KMS-11 (cell line): Measurements from ENCODE around the gene CALHM3.

Experiments
- H2AFZ ChIP-seq: fragments of 200-600 bp; sonication (generic); 2 replicates; pipeline ENCODE4 v1.6.1; 2016; ENCODE audit warnings: antibody characterized with exemption, mixed run types, low read depth
- H3K27ac ChIP-seq: fragments of 200-600 bp; sonication (generic); 2 replicates; pipeline ENCODE4 v1.6.1; 2016; ENCODE audit warnings: mild to moderate bottlenecking, mixed run types
- H3K27me3 ChIP-seq: fragments of 200-600 bp; sonication (generic); 2 replicates; pipeline ENCODE4 v1.6.1; 2017; ENCODE audit warnings: mild to moderate bottlenecking, low read depth, mixed run types, moderate library complexity; ENCODE audit not compliant: insufficient read depth
- H3K36me3 ChIP-seq: fragments of 200-600 bp; sonication (generic); 2 replicates; pipeline ENCODE4 v1.6.1; 2017; ENCODE audit warnings: mild to moderate bottlenecking, mixed run types; ENCODE audit not compliant: insufficient read depth
- H3K4me1 ChIP-seq: fragments of 200-600 bp; sonication (generic); 2 replicates; pipeline ENCODE4 v1.6.1; 2016; ENCODE audit warnings: mild to moderate bottlenecking, low read depth, mixed run types; ENCODE audit not compliant: poor library complexity, severe bottlenecking
- H3K4me2 ChIP-seq: fragments of 200-600 bp; sonication (generic); 2 replicates; pipeline ENCODE4 v1.7.0; 2016; ENCODE audit warnings: mild to moderate bottlenecking, mixed run types
- H3K4me3 ChIP-seq: fragments of 200-600 bp; sonication (generic); IDR thresholded peaks from 2 replicates; pipeline ENCODE4 v1.6.1; 2017; ENCODE audit warnings: low read depth, low read length, mixed read lengths; ENCODE audit not compliant: insufficient read depth
- H3K79me2 ChIP-seq: fragments of 200-600 bp; sonication (generic); 2 replicates; pipeline ENCODE4 v1.6.1; 2016; ENCODE audit warnings: low read depth, mixed run types; ENCODE audit not compliant: insufficient read depth
- H3K9ac ChIP-seq: fragments of 200-600 bp; sonication (generic); 2 replicates; pipeline ENCODE4 v1.6.1; 2016; ENCODE audit warnings: mild to moderate bottlenecking, mixed run types
- H4K20me1 ChIP-seq: fragments of 200-600 bp; sonication (generic); 2 replicates; pipeline ENCODE4 v1.6.1; 2016; ENCODE audit warnings: mild to moderate bottlenecking, mixed run types; ENCODE audit not compliant: insufficient read depth
- TF ChIP-seq, protein P1 (sequence below): fragments of 200-600 bp; sonication (generic); conservative IDR thresholded peaks from 2 replicates; pipeline ENCODE4 v1.6.1; 2017; ENCODE audit warnings: low read depth, mild to moderate bottlenecking, antibody characterized with exemption, low read length, moderate library complexity, mixed read lengths

Gene CALHM3

GRCh38 chr10:103429647-103430046 lies 49.4 kb downstream of the CALHM3 start:
- Histone ChIP-seq H3K4me3 (no peak overlapping the region), H3K27ac (no peak overlapping the region), H4K20me1 (no peaks in the 10 kb centered on the region), H3K27me3 (no peaks in the 10 kb centered on the region), H3K9ac (no peak overlapping the region), H3K79me2 (no peaks in the 10 kb centered on the region; the same call in 1 of the 2 replicates), H2AFZ (no peak overlapping the region), H3K36me3 (peaks cover 8% of the 10 kb centered on the region; the same call in 1 of the 2 replicates), H3K4me2 (no peak overlapping the region), H3K4me1 (no peaks in the 10 kb centered on the region)
- TF ChIP-seq, protein P1, sequence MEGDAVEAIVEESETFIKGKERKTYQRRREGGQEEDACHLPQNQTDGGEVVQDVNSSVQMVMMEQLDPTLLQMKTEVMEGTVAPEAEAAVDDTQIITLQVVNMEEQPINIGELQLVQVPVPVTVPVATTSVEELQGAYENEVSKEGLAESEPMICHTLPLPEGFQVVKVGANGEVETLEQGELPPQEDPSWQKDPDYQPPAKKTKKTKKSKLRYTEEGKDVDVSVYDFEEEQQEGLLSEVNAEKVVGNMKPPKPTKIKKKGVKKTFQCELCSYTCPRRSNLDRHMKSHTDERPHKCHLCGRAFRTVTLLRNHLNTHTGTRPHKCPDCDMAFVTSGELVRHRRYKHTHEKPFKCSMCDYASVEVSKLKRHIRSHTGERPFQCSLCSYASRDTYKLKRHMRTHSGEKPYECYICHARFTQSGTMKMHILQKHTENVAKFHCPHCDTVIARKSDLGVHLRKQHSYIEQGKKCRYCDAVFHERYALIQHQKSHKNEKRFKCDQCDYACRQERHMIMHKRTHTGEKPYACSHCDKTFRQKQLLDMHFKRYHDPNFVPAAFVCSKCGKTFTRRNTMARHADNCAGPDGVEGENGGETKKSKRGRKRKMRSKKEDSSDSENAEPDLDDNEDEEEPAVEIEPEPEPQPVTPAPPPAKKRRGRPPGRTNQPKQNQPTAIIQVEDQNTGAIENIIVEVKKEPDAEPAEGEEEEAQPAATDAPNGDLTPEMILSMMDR, result no peak

DNA sequence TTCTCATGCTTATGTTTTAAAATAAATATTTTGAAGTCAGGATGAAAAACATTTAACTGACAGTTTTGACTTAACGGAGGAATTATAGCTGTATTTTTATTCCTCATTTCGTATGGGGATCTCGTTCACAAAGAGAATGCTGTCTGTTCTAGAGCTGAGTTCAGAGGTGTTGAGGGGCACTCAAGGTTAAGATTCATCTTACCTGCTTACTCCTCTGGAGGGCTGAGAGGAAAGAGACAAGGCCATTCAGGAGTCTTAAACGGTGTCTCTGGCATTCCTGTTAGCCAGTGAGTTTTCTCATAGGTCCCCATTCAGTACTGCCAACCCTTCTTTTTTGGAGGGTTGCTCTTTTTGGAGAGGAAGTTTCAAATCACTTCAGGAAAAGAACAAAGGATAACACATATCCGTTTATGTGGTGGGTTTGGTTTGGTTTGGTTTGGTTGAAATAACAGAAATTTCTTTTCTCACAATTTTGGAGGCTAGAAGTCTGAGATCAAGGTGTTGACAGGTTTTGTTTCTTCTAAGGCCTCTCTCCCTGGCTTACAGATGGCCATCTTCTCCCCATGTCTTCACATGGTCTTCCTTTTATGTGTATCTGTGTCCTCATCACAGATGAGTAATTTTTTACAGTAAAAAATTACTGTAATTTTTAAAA lies 49.9 kb downstream of the CALHM3 start:
- H3K4me2 ChIP-seq, result no peak overlapping the region
- TF ChIP-seq, protein P1, result no peak
- H4K20me1 ChIP-seq, result no peaks in the 10 kb centered on the region
- no peak overlapping the region for H2AFZ ChIP-seq
- H3K9ac ChIP-seq, result no peak overlapping the region
- no peak overlapping the region for H3K4me3 ChIP-seq
- H3K36me3 ChIP-seq, result peaks cover 8% of the 10 kb centered on the region; the same call in 1 of the 2 replicates
- no peaks in the 10 kb centered on the region; the same call in 1 of the 2 replicates for H3K79me2 ChIP-seq
- H3K27me3 ChIP-seq, result no peaks in the 10 kb centered on the region
- no peaks in the 10 kb centered on the region for H3K4me1 ChIP-seq
- H3K27ac ChIP-seq, result no peak overlapping the region

- no peak overlapping the region for H3K4me2 ChIP-seq
- TF ChIP-seq, protein P1, result no peak
- H3K27ac ChIP-seq, result no peak overlapping the region
- H3K9ac ChIP-seq, result no peak overlapping the region
- H3K36me3 ChIP-seq, result peaks cover 8% of the 10 kb centered on the region; the same call in 1 of the 2 replicates
- no peaks in the 10 kb centered on the region; the same call in 1 of the 2 replicates for H3K79me2 ChIP-seq
- no peak overlapping the region for H2AFZ ChIP-seq
- no peaks in the 10 kb centered on the region for H3K27me3 ChIP-seq
- no peaks in the 10 kb centered on the region for H3K4me1 ChIP-seq
- no peaks in the 10 kb centered on the region for H4K20me1 ChIP-seq
- H3K4me3 ChIP-seq, result no peak overlapping the region
Measured at GRCh38 chr10:103427866-103428265, 51.2 kb downstream of the CALHM3 start.

DNA sequence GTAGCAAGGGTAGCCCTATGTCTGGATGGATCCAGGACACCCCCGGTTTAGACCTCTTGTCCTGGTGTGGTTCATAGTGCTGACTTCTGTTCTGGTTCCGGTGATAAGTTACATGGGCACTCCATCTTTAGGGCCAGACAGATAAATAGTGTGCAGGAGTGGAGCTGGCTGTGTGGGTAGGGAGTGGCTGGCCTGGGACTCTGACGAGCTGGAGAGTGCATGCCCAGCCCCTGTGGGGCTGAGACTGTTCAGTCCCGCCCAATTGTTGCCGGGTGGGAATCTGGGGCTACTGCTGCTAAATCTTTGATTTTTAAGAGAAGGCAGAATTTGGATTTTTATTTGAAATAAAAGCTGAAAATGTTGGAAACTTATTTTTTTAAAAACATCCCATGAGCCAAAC lies 55.3 kb downstream of the CALHM3 start:
- Histone ChIP-seq H3K79me2 (no peaks in the 10 kb centered on the region), H3K36me3 (peaks cover 8% of the 10 kb centered on the region; the same call in 1 of the 2 replicates), H3K27me3 (no peaks in the 10 kb centered on the region), H3K4me1 (no peaks in the 10 kb centered on the region), H3K4me2 (no peak overlapping the region), H2AFZ (no peak overlapping the region), H3K9ac (no peak overlapping the region), H3K27ac (no peak overlapping the region), H3K4me3 (no peak overlapping the region), H4K20me1 (no peaks in the 10 kb centered on the region)
- TF ChIP-seq, protein P1, result no peak
